SU-DHL-6 (cell line): Measurements from ENCODE around the gene TBC1D22A.

Source experiments
- EZH2phosphoT487 ChIP-seq: fragments of 200-600 bp; sonication (generic), shearing (Covaris generic); conservative IDR thresholded peaks from 2 replicates; pipeline ENCODE4 v1.6.1; 2018; ENCODE audit warnings: mild to moderate bottlenecking, antibody characterized with exemption, low read length, moderate library complexity, mixed read lengths
- TF ChIP-seq, protein P1 (sequence below): fragments of 200-600 bp; sonication (generic); IDR thresholded peaks from one replicate; pipeline ENCODE4 v1.5.1; 2017; ENCODE audit warnings: antibody characterized with exemption, mild to moderate bottlenecking, low read length, moderate library complexity; ENCODE audit not compliant: insufficient read depth, poor library complexity, severe bottlenecking

DNA sequence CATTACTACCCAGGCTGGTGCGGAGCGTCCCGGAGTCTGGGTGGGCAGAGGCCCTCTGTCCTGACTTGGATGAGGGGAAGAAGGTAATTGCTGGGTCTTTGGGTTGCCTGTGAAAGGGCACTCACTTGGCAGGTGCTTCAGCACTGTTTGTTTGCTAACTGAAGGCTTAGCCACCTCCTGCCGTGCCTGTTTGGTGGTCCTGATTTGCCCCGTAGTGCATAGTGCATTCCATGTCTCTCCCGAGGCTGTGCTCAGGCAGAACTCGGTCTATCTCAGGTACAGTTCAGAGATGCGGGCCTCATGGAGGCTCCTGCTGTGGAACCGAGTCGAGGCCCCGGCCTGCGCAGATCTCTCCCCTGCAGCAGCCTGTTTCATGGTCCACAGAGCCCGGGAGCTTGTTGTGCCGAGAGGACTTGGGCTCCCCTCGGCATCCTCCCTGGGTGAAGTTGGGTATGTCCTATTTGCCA lies 146.2 kb downstream of the TBC1D22A start:
- no peak for TF ChIP-seq EZH2phosphoT487
- TF ChIP-seq, protein P1, sequence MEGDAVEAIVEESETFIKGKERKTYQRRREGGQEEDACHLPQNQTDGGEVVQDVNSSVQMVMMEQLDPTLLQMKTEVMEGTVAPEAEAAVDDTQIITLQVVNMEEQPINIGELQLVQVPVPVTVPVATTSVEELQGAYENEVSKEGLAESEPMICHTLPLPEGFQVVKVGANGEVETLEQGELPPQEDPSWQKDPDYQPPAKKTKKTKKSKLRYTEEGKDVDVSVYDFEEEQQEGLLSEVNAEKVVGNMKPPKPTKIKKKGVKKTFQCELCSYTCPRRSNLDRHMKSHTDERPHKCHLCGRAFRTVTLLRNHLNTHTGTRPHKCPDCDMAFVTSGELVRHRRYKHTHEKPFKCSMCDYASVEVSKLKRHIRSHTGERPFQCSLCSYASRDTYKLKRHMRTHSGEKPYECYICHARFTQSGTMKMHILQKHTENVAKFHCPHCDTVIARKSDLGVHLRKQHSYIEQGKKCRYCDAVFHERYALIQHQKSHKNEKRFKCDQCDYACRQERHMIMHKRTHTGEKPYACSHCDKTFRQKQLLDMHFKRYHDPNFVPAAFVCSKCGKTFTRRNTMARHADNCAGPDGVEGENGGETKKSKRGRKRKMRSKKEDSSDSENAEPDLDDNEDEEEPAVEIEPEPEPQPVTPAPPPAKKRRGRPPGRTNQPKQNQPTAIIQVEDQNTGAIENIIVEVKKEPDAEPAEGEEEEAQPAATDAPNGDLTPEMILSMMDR = no peak
